ENCODE measurements around the gene PGM2L1.

PGM2L1 gene

GRCh38 chr11:74398244-74399159 lies at the start of gene PGM2L1:
Gene PGM2L1 (minus strand): TSS chr11:74398433. CDS start chr11:74398161, 272 bp downstream.
- peak; percentile 98 for DNase-seq (ENCODE audit: low read depth)
- H3K4me3 ChIP-seq (ENCODE audit: low read depth, low read length) = peak within 1 kb of the TSS; percentile 78
- TF ChIP-seq MAX (IDR thresholded peaks at IDR 0.05; ENCODE audit: low read depth, low read length) = peak; percentile 69
- TF ChIP-seq POLR2A (IDR thresholded peaks at IDR 0.05; ENCODE audit: extremely low read depth, insufficient read length) = peak; percentile 77
- TF ChIP-seq CTCF (IDR thresholded peaks at IDR 0.05; ENCODE audit: low read depth, low read length) = no peak
- peak; percentile 89 for TF ChIP-seq MYC (IDR thresholded peaks at IDR 0.05; ENCODE audit: low read depth, low read length)

DNA sequence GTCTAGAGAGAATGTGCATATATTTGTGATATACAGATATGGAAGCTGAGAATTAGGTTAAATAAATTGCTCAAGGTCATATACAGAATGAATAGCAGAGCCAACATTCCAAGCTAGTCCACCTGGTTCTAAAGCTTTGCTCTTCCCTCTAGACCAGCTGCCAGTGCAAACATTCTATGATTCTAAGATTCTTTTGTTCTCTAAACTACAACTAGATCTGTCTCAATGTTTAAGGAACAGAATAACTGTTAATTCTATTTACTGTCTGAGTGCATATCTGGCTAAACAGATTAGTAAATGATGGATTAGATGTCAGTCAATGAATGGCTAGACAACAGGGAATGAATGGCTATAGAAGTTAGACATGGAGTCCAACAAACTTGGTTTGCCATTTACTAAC lies 49.5 kb upstream of the PGM2L1 start:
- H3K4me3 ChIP-seq (ENCODE audit: low read depth, low read length) = no peak overlapping the region
- DNase-seq (ENCODE audit: low read depth) = no peak
- no peak for TF ChIP-seq CTCF (IDR thresholded peaks at IDR 0.05; ENCODE audit: low read depth, low read length)
- TF ChIP-seq POLR2A (IDR thresholded peaks at IDR 0.05; ENCODE audit: extremely low read depth, insufficient read length) = no peak
- TF ChIP-seq MYC (IDR thresholded peaks at IDR 0.05; ENCODE audit: low read depth, low read length) = no peak
- no peak for TF ChIP-seq MAX (IDR thresholded peaks at IDR 0.05; ENCODE audit: low read depth, low read length)

- no peak overlapping the region for H3K4me3 ChIP-seq (ENCODE audit: low read depth, low read length)
- no peak for DNase-seq (ENCODE audit: low read depth)
- TF ChIP-seq CTCF (IDR thresholded peaks at IDR 0.05; ENCODE audit: low read depth, low read length) = no peak
- TF ChIP-seq POLR2A (IDR thresholded peaks at IDR 0.05; ENCODE audit: extremely low read depth, insufficient read length) = no peak
- TF ChIP-seq MAX (IDR thresholded peaks at IDR 0.05; ENCODE audit: low read depth, low read length) = no peak
- no peak for TF ChIP-seq MYC (IDR thresholded peaks at IDR 0.05; ENCODE audit: low read depth, low read length)
Observed at GRCh38 chr11:74446532-74446938, 48.3 kb upstream of the PGM2L1 start.

- TF ChIP-seq CTCF (IDR thresholded peaks at IDR 0.05; ENCODE audit: low read depth, low read length) (no peak), MYC (IDR thresholded peaks at IDR 0.05; ENCODE audit: low read depth, low read length) (no peak), POLR2A (IDR thresholded peaks at IDR 0.05; ENCODE audit: extremely low read depth, insufficient read length) (no peak), MAX (IDR thresholded peaks at IDR 0.05; ENCODE audit: low read depth, low read length) (no peak)
- no peak for DNase-seq (ENCODE audit: low read depth)
- no peak overlapping the region for H3K4me3 ChIP-seq (ENCODE audit: low read depth, low read length)
Observed at GRCh38 chr11:74444173-74444826, 46.1 kb upstream of the PGM2L1 start.

DNA sequence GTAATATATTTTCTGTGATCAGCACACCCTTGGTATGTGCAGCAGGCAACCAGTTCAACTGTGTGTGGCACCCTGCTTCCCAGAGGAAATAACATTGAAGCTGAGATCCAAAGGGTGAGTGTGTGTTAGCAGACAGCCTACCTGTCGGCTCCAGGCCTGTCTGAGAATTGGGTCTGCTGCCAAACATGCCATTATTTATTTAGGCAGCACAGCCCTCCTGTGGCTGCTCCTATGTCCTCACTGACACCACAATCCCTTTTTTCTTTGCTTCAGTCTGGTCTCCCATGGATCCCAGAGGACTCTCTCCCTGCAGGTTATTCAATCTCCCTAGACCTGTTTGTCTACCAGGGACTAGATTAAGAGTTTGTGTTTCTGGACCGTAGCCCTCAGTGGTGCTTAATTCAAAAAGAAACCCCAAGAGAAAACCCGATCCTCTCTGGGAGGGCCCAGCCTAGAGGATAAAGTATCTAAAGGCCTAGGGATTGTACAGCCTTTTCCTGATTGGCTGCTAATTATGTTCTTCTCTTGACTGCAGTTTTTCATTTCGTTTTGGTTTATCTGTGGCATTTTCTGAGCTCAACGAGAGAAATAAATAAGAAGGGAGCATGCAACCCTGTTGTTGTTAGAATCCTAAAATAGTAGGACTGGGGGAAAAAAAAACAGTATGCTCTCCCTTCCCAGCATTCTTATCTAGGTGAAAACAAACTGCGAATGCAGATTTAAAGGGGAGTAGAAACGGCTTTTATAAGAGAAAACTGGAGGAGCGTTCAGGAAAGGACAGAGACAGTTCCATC lies 45.0 kb upstream of the PGM2L1 start:
- no peak for TF ChIP-seq POLR2A (IDR thresholded peaks at IDR 0.05; ENCODE audit: extremely low read depth, insufficient read length)
- no peak for TF ChIP-seq CTCF (IDR thresholded peaks at IDR 0.05; ENCODE audit: low read depth, low read length)
- no peak for TF ChIP-seq MAX (IDR thresholded peaks at IDR 0.05; ENCODE audit: low read depth, low read length)
- no peak for TF ChIP-seq MYC (IDR thresholded peaks at IDR 0.05; ENCODE audit: low read depth, low read length)
- no peak overlapping the region for H3K4me3 ChIP-seq (ENCODE audit: low read depth, low read length)
- no peak for DNase-seq (ENCODE audit: low read depth)

Data from NB4 (cell line).